H9 (cell line): ENCODE data around the gene MME. TPM values are rescaled to one million over a fixed set of nuclear protein-coding genes. Genes with fewer than 3 reads are reported as not detected.

Experiments used
- DNase-seq: peaks from one replicate; pipeline ENCODE4 v3.0.0-alpha.2; 2017
- H2AFZ ChIP-seq: one replicate; pipeline ENCODE4 v1.6.1; 2013; ENCODE audit warnings: mild to moderate bottlenecking, low read length, control low read depth, moderate library complexity
- H2AK5ac ChIP-seq: 2 replicates; pipeline ENCODE4 v1.6.1; 2013; ENCODE audit warnings: low read length, control low read depth, mixed read lengths; ENCODE audit not compliant: insufficient read length
- H2BK120ac ChIP-seq: one replicate; pipeline ENCODE4 v1.6.1; 2013; ENCODE audit warnings: low read depth, mild to moderate bottlenecking, low read length, control low read depth, inconsistent platforms; ENCODE audit not compliant: poor library complexity, severe bottlenecking
- H2BK12ac ChIP-seq: 2 replicates; pipeline ENCODE4 v1.6.1; 2013; ENCODE audit warnings: low read length, control low read depth, mixed read lengths, low read depth; ENCODE audit not compliant: insufficient read length
- H2BK15ac ChIP-seq: 2 replicates; pipeline ENCODE4 v1.6.1; 2013; ENCODE audit warnings: low read depth, low read length, control low read depth
- H2BK20ac ChIP-seq: one replicate; pipeline ENCODE4 v1.6.1; 2013; ENCODE audit warnings: low read depth, mild to moderate bottlenecking, low read length, control low read depth, inconsistent platforms; ENCODE audit not compliant: poor library complexity, severe bottlenecking
- H2BK5ac ChIP-seq: 2 replicates; pipeline ENCODE4 v1.6.1; 2013; ENCODE audit warnings: low read length, control low read depth, mixed read lengths; ENCODE audit not compliant: insufficient read length
- H3K14ac ChIP-seq: 2 replicates; pipeline ENCODE4 v1.6.1; 2013; ENCODE audit warnings: low read length, control low read depth; ENCODE audit not compliant: insufficient read depth
- H3K18ac ChIP-seq: 2 replicates; pipeline ENCODE4 v1.6.1; 2013; ENCODE audit warnings: low read depth, mild to moderate bottlenecking, mixed read lengths, low read length, control low read depth; ENCODE audit not compliant: insufficient read length
- H3K23ac ChIP-seq: 2 replicates; pipeline ENCODE4 v1.6.1; 2013; ENCODE audit warnings: low read length, control low read depth, mixed read lengths, low read depth; ENCODE audit not compliant: insufficient read length
- H3K23me2 ChIP-seq: 2 replicates; pipeline ENCODE4 v1.6.1; 2013; ENCODE audit warnings: low read depth, mild to moderate bottlenecking, mixed read lengths, low read length, control low read depth; ENCODE audit not compliant: insufficient read length, poor library complexity, severe bottlenecking
- H3K27ac ChIP-seq: 2 replicates; pipeline ENCODE4 v1.5.1; 2013; ENCODE audit warnings: low read length, control low read depth, mixed read lengths, low read depth; ENCODE audit not compliant: insufficient read length
- H3K27me3 ChIP-seq: 2 replicates; pipeline ENCODE4 v1.6.1; 2013; ENCODE audit warnings: low read length, control low read depth, inconsistent platforms; ENCODE audit not compliant: insufficient read depth
- H3K4ac ChIP-seq: 2 replicates; pipeline ENCODE4 v1.6.1; 2013; ENCODE audit warnings: low read depth, mild to moderate bottlenecking, control low read depth, inconsistent platforms, low read length, moderate library complexity
- H3K4me1 ChIP-seq: 2 replicates; pipeline ENCODE4 v1.6.1; 2013; ENCODE audit warnings: low read length, control low read depth, inconsistent platforms; ENCODE audit not compliant: insufficient read depth
- H3K4me2 ChIP-seq: 2 replicates; pipeline ENCODE4 v1.6.1; 2013; ENCODE audit warnings: low read length, control low read depth, mixed read lengths; ENCODE audit not compliant: insufficient read length, insufficient read depth
- H3K56ac ChIP-seq: 2 replicates; pipeline ENCODE4 v1.6.1; 2013; ENCODE audit warnings: low read depth, mild to moderate bottlenecking, mixed read lengths, low read length, control low read depth; ENCODE audit not compliant: insufficient read length
- H3K79me1 ChIP-seq: 2 replicates; pipeline ENCODE4 v1.6.1; 2013; ENCODE audit warnings: low read depth, mild to moderate bottlenecking, moderate library complexity, low read length, control low read depth, inconsistent platforms; ENCODE audit not compliant: insufficient read depth, poor library complexity, severe bottlenecking
- H3K79me2 ChIP-seq: 2 replicates; pipeline ENCODE4 v1.6.1; 2013; ENCODE audit warnings: low read length, control low read depth, inconsistent platforms; ENCODE audit not compliant: insufficient read depth
- H3K9ac ChIP-seq: 2 replicates; pipeline ENCODE4 v1.6.1; 2013; ENCODE audit warnings: low read length, control low read depth, mixed read lengths; ENCODE audit not compliant: insufficient read length; ENCODE audit errors: extremely low read depth
- H3K9me3 ChIP-seq: one replicate; pipeline ENCODE4 v1.6.1; 2013; ENCODE audit warnings: low read depth, low read length, inconsistent platforms; ENCODE audit not compliant: control insufficient read depth
- H3T11ph ChIP-seq: one replicate; pipeline ENCODE4 v1.6.1; 2013; ENCODE audit warnings: mild to moderate bottlenecking, low read length, control low read depth, inconsistent platforms
- H4K20me1 ChIP-seq: one replicate; pipeline ENCODE4 v1.6.1; 2013; ENCODE audit not compliant: control insufficient read depth, insufficient read length, insufficient read depth
- H4K5ac ChIP-seq: 2 replicates; pipeline ENCODE4 v1.6.1; 2013; ENCODE audit warnings: low read depth, mild to moderate bottlenecking, mixed read lengths, low read length, control low read depth; ENCODE audit not compliant: insufficient read length
- H4K8ac ChIP-seq: replicated peaks from 2 replicates; pipeline ENCODE4 v1.6.1; 2013; ENCODE audit warnings: low read length, control low read depth, mixed read lengths, low read depth; ENCODE audit not compliant: insufficient read length
- H4K91ac ChIP-seq: 2 replicates; pipeline ENCODE4 v1.6.1; 2013; ENCODE audit warnings: low read depth, mild to moderate bottlenecking, moderate library complexity, mixed read lengths, low read length, control low read depth; ENCODE audit not compliant: insufficient read length
- H3K27ac Mint-ChIP-seq, 3 experiments: 2 replicates in 2 of 3; 3 replicates in 1 of 3; pipeline ENCODE4 v1.8.0; 2020 to 2021; ENCODE audit warnings: mixed read lengths in 3 of 3, mild to moderate bottlenecking in 1 of 3, moderate library complexity in 1 of 3
- H3K27me3 Mint-ChIP-seq: 2 replicates; pipeline ENCODE4 v1.8.0; 2021; ENCODE audit warnings: low read depth, mild to moderate bottlenecking, moderate library complexity, mixed read lengths
- H3K36me3 Mint-ChIP-seq, 3 experiments: 2 replicates in 2 of 3; 3 replicates in 1 of 3; pipeline ENCODE4 v1.8.0; 2020 to 2021; ENCODE audit warnings: low read depth in 3 of 3, mixed read lengths in 3 of 3; ENCODE audit not compliant: insufficient read depth in 1 of 3
- H3K4me1 Mint-ChIP-seq, 2 experiments: 2 replicates each; pipeline ENCODE4 v1.8.0; 2020; ENCODE audit warnings: mixed read lengths in 2 of 2
- H3K4me3 Mint-ChIP-seq, 2 experiments: 2 replicates in 1 of 2; 3 replicates in 1 of 2; pipeline ENCODE4 v1.8.0; 2020 to 2021; ENCODE audit warnings: mild to moderate bottlenecking in 2 of 2, mixed read lengths in 2 of 2, moderate library complexity in 1 of 2
- H3K9me3 Mint-ChIP-seq, 2 experiments: 2 replicates in 1 of 2; 3 replicates in 1 of 2; pipeline ENCODE4 v1.8.0; 2020; ENCODE audit warnings: mild to moderate bottlenecking in 2 of 2, mixed read lengths in 2 of 2, moderate library complexity in 1 of 2
- total RNA-seq: library from RNA; stranded (reverse); gene quantifications from 2 replicates; pipeline ENCODE4 v1.2.1, GENCODE V29; 2021
- TF ChIP-seq, protein P1 (sequence below): fragments of 200-600 bp; sonication (generic); conservative IDR thresholded peaks from 3 replicates; pipeline ENCODE4 v1.8.0; 2021; ENCODE audit warnings: antibody characterized with exemption, mild to moderate bottlenecking

Gene MME
- total RNA-seq, 1 experiment from 2014 or later, result 16.4 TPM

GRCh38 chr3:155204851-155205250 is 124.7 kb downstream of the MME start:
- no peaks in the 10 kb centered on the region for H3K27me3 Mint-ChIP-seq
- no peak overlapping the region for H3K4me3 Mint-ChIP-seq
- H3K27ac ChIP-seq, result no peak overlapping the region
- H2BK15ac ChIP-seq, result no peak overlapping the region
- H3K4me1 ChIP-seq, result no peaks in the 10 kb centered on the region
- H3K27ac Mint-ChIP-seq, result no peak overlapping the region
- H4K91ac ChIP-seq, result no peak overlapping the region
- no peak overlapping the region for H3K23ac ChIP-seq
- H3K36me3 Mint-ChIP-seq, result peaks cover 0 to 3% (median 0%) of the 10 kb centered on the region in 3 experiments; a peak in 1 of 7 replicates
- no peaks in the 10 kb centered on the region for H3K79me1 ChIP-seq
- H3K4ac ChIP-seq, result no peak overlapping the region
- H2AK5ac ChIP-seq, result no peak overlapping the region
- no peaks in the 10 kb centered on the region for H3K23me2 ChIP-seq
- H3K9me3 Mint-ChIP-seq, result no peaks in the 10 kb centered on the region
- no peak overlapping the region for H2BK20ac ChIP-seq
- no peak overlapping the region for H3K9ac ChIP-seq
- no peak overlapping the region for H3K14ac ChIP-seq
- H3K18ac ChIP-seq, result no peak overlapping the region
- H4K20me1 ChIP-seq, result no peaks in the 10 kb centered on the region
- H4K5ac ChIP-seq, result no peak overlapping the region
- H3K4me1 Mint-ChIP-seq, result no peaks in the 10 kb centered on the region; a peak in 3 of 4 replicates
- no peak overlapping the region for H3K56ac ChIP-seq
- TF ChIP-seq, protein P1, sequence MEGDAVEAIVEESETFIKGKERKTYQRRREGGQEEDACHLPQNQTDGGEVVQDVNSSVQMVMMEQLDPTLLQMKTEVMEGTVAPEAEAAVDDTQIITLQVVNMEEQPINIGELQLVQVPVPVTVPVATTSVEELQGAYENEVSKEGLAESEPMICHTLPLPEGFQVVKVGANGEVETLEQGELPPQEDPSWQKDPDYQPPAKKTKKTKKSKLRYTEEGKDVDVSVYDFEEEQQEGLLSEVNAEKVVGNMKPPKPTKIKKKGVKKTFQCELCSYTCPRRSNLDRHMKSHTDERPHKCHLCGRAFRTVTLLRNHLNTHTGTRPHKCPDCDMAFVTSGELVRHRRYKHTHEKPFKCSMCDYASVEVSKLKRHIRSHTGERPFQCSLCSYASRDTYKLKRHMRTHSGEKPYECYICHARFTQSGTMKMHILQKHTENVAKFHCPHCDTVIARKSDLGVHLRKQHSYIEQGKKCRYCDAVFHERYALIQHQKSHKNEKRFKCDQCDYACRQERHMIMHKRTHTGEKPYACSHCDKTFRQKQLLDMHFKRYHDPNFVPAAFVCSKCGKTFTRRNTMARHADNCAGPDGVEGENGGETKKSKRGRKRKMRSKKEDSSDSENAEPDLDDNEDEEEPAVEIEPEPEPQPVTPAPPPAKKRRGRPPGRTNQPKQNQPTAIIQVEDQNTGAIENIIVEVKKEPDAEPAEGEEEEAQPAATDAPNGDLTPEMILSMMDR, result no peak
- DNase-seq, result no peak
- no peaks in the 10 kb centered on the region for H3K79me2 ChIP-seq
- no peak overlapping the region for H2BK5ac ChIP-seq
- H3K4me2 ChIP-seq, result no peak overlapping the region
- no peak overlapping the region for H2AFZ ChIP-seq
- H2BK12ac ChIP-seq, result no peak overlapping the region
- H3K27me3 ChIP-seq, result no peaks in the 10 kb centered on the region; the same call in 1 of the 2 replicates
- no peaks in the 10 kb centered on the region for H3K9me3 ChIP-seq
- H4K8ac ChIP-seq, result no peak overlapping the region
- H3T11ph ChIP-seq, result no peak overlapping the region
- no peak overlapping the region for H2BK120ac ChIP-seq
